Mesendoderm (in vitro differentiated cells): ENCODE data around the gene TMEM203.
A peak's percentile ranks its signal among the peaks of the same experiment; 100 is the strongest.

Experiments used
- DNase-seq: peaks from one replicate; pipeline ENCODE4 v3.0.0; 2013
- H2AK5ac ChIP-seq: 2 replicates; pipeline ENCODE4 v1.6.1; 2013; ENCODE audit warnings: low read length, inconsistent platforms
- H2BK120ac ChIP-seq: 2 replicates; pipeline ENCODE4 v1.6.1; 2013; ENCODE audit warnings: low read depth, mild to moderate bottlenecking, low read length, moderate library complexity, mixed read lengths
- H2BK15ac ChIP-seq: replicated peaks from 2 replicates; pipeline ENCODE4 v1.6.1; 2013; ENCODE audit warnings: low read depth, mild to moderate bottlenecking, moderate library complexity
- H2BK5ac ChIP-seq: 2 replicates; pipeline ENCODE4 v1.6.1; 2013; ENCODE audit warnings: low read length, inconsistent platforms
- H3K18ac ChIP-seq: 2 replicates; pipeline ENCODE4 v1.6.1; 2013; ENCODE audit warnings: mild to moderate bottlenecking, low read length, mixed read lengths
- H3K23ac ChIP-seq: one replicate; pipeline ENCODE4 v1.6.1; 2013; ENCODE audit warnings: low read length
- H3K27ac ChIP-seq: 2 replicates; pipeline ENCODE4 v1.5.1; 2013; ENCODE audit warnings: low read depth, mild to moderate bottlenecking, inconsistent platforms, low read length, moderate library complexity
- H3K27me3 ChIP-seq: 2 replicates; pipeline ENCODE4 v1.6.1; 2013; ENCODE audit warnings: low read length, control low read depth, mild to moderate bottlenecking, inconsistent platforms; ENCODE audit not compliant: insufficient read depth, poor library complexity
- H3K36me3 ChIP-seq: 2 replicates; pipeline ENCODE4 v1.6.1; 2013; ENCODE audit warnings: low read length, inconsistent platforms; ENCODE audit not compliant: control insufficient read depth, insufficient read depth
- H3K4ac ChIP-seq: one replicate; pipeline ENCODE4 v1.6.1; 2013; ENCODE audit warnings: low read depth, mild to moderate bottlenecking, low read length, moderate library complexity
- H3K4me1 ChIP-seq: 2 replicates; pipeline ENCODE4 v1.6.1; 2013; ENCODE audit warnings: low read depth, low read length, inconsistent platforms; ENCODE audit not compliant: control insufficient read depth
- H3K4me2 ChIP-seq: 2 replicates; pipeline ENCODE4 v1.6.1; 2013; ENCODE audit warnings: low read length
- H3K4me3 ChIP-seq: 2 replicates; pipeline ENCODE4 v1.5.1; 2013; ENCODE audit warnings: mild to moderate bottlenecking, low read length
- H3K56ac ChIP-seq: one replicate; pipeline ENCODE4 v1.6.1; 2013; ENCODE audit warnings: low read length
- H3K79me1 ChIP-seq: 2 replicates; pipeline ENCODE4 v1.6.1; 2013; ENCODE audit warnings: low read length, inconsistent platforms
- H3K79me2 ChIP-seq: 2 replicates; pipeline ENCODE4 v1.6.1; 2013; ENCODE audit warnings: mild to moderate bottlenecking, low read length; ENCODE audit not compliant: control insufficient read depth, insufficient read depth
- H3K9ac ChIP-seq: 2 replicates; pipeline ENCODE4 v1.6.1; 2013; ENCODE audit warnings: low read length, inconsistent platforms
- H4K5ac ChIP-seq: one replicate; pipeline ENCODE4 v1.6.1; 2013; ENCODE audit warnings: low read length
- H4K8ac ChIP-seq: one replicate; pipeline ENCODE4 v1.6.1; 2013; ENCODE audit warnings: low read depth, mild to moderate bottlenecking, control low read depth, low read length, moderate library complexity
- WGBS: extraction: QIAGEN DNeasy Blood & Tissue Kit; methylation state at CpG from one replicate; pipeline ENCODE4 v1.1.7; 2013; ENCODE audit warnings: low lambda C conversion rate, missing lambda C conversion rate; ENCODE audit not compliant: insufficient coverage; ENCODE audit errors: extremely low coverage; 5-methylcytosine and 5-hydroxymethylcytosine counted together

Gene TMEM203

DNA sequence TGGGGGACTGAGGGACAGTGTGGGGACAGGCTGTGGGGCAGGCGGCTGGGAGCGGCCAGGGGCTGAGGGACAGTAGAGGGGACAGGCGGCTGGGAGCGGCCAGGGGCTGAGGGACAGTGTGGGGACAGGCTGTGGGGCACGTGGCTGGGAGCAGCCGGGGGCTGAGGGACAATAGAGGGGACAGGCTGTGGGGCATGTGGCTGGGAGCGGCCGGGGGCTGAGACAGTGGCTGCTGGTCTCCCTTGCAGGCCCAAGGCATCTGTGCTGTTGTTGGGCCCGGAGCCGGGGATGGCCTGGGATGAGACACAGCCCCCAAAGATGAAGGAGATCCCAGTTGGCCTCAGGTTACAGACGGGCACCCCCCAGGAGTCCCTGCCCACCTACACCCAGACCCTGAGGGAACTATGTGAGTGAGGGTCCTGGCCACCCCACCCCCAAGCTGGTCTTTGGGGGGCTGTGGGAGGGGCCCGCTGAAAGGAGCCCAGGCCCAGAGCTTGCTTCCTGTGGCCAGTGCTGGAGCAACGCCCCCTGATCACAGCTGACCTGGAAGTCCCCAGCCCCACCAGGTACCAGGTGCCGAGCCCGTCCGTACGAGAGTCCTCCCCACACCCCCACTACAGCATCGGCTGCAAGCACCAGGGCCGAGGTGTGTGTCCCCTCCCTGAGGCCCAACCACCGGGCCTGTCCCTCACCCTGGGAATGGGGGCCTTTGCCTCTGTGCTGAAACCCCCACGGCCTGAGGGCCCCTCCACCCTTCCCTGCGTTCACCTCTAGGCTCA is 46.2 kb upstream of the TMEM203 start:
- Histone ChIP-seq H3K23ac (no peak overlapping the region), H4K8ac (no peak overlapping the region), H2BK5ac (no peak overlapping the region), H3K4me3 (no peak overlapping the region), H3K56ac (peak overlapping the region; percentile 67), H3K27me3 (no peaks in the 10 kb centered on the region), H3K4ac (no peak overlapping the region), H3K4me1 (peaks cover 9% of the 10 kb centered on the region), H3K27ac (no peak overlapping the region), H3K36me3 (no peaks in the 10 kb centered on the region), H2AK5ac (peak overlapping the region; percentile 96), H3K79me2 (peaks cover 13% of the 10 kb centered on the region), H2BK15ac (no peak overlapping the region), H2BK120ac (no peak overlapping the region), H3K9ac (peak overlapping the region; percentile 38), H3K79me1 (peaks cover 6% of the 10 kb centered on the region), H3K18ac (no peak overlapping the region), H3K4me2 (no peak overlapping the region), H4K5ac (no peak overlapping the region)
- DNase-seq, result no peak
- no CpG with 5 or more reads among the region's 22 CpGs for WGBS

DNA sequence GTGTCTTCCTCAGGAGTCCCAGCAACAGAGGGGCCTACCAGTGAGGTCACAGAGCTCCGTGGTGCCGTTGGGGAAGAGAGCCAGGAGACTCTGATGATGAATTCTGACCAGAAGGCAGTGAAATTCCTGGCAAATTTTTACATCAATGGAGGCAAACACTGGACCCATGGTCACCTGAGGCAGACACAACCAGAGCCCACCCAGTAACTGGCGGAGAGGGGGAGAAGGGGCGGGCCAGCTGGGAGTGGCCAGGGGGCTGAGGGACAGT is 45.7 kb upstream of the TMEM203 start, which contains the start of gene STPG3:
Gene STPG3 (plus strand): TSS at position 93 of the 268 bp plus-strand sequence. CDS start 1 bp downstream, at position 94.
- H3K79me2 ChIP-seq, result peaks cover 8% of the 10 kb centered on the region
- peak within 1 kb of the TSS; percentile 74 for H3K56ac ChIP-seq
- no peaks in the 10 kb centered on the region for H3K27me3 ChIP-seq
- peaks cover 9% of the 10 kb centered on the region for H3K4me1 ChIP-seq
- H3K4ac ChIP-seq, result no peak within 1 kb of the TSS
- no peak within 1 kb of the TSS for H2BK15ac ChIP-seq
- H3K27ac ChIP-seq, result no peak within 1 kb of the TSS
- H3K18ac ChIP-seq, result no peak within 1 kb of the TSS
- peaks cover 2% of the 10 kb centered on the region for H3K79me1 ChIP-seq
- no peak within 1 kb of the TSS for H3K4me2 ChIP-seq
- no CpG with 5 or more reads among the region's 4 CpGs for WGBS
- no peak within 1 kb of the TSS for H2BK120ac ChIP-seq
- H2BK5ac ChIP-seq, result no peak within 1 kb of the TSS
- peak within 1 kb of the TSS; percentile 38 for H3K9ac ChIP-seq
- no peak within 1 kb of the TSS for H4K8ac ChIP-seq
- peak within 1 kb of the TSS; percentile 96 for H2AK5ac ChIP-seq
- H4K5ac ChIP-seq, result no peak within 1 kb of the TSS
- peak within 1 kb of the TSS; percentile 89 for H3K23ac ChIP-seq
- H3K36me3 ChIP-seq, result no peaks in the 10 kb centered on the region
- no peak for DNase-seq
- no peak within 1 kb of the TSS for H3K4me3 ChIP-seq

DNA sequence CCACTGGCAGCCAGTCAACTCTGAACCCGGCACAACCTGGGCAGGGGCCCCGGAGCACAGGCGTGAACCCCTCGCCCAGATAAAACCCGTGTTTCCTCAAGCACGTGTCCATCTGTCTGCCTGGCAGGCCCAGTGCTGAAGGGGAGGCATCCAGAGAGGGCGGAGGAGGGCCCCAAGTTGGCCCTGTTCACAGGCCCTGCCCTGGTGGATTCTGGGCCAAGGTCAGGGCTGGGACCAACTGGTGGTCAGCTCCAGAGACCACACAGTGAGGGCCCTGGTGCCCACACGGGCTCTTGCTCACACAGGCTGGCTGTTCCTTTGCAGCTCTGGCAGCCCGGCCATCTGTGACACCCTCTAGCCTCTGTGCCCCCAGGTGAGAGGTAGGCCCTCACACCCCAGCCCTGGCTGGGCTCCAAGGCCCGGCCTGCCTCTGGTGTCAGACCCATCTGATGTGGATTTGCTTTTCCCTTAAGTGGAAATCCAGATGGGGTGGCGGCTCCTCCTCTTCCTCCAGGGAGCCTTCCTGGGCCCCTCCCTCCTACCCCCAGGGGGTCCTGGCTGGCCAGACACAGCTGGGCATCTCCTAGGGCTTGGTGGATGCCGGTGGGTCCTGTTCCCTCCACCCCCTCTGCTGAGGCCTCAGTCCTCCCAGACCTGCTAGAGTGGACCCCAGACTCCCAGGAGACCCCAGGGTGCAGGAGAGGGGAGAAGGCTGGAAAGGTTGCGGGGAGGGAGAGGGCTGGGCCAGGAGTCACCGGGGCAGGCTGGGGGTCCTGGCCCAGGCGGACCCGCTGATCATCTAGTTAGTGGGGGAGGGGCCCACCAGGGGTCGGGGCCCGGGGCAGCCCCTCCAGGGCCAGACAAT is 45.1 kb upstream of the TMEM203 start:
- Histone ChIP-seq H4K5ac (no peak overlapping the region), H3K4ac (no peak overlapping the region), H3K56ac (peak overlapping the region; percentile 74), H3K18ac (no peak overlapping the region), H3K4me2 (no peak overlapping the region), H3K27ac (no peak overlapping the region), H3K27me3 (no peaks in the 10 kb centered on the region), H2AK5ac (no peak overlapping the region), H3K4me3 (no peak overlapping the region), H3K36me3 (no peaks in the 10 kb centered on the region), H4K8ac (no peak overlapping the region), H2BK15ac (no peak overlapping the region), H2BK5ac (no peak overlapping the region), H3K9ac (no peak overlapping the region), H3K23ac (peak overlapping the region; percentile 89), H3K4me1 (peaks cover 9% of the 10 kb centered on the region), H3K79me2 (peaks cover 2% of the 10 kb centered on the region), H2BK120ac (no peak overlapping the region), H3K79me1 (no peaks in the 10 kb centered on the region)
- WGBS, result no CpG with 5 or more reads among the region's 18 CpGs
- peak; percentile 72 for DNase-seq

DNA sequence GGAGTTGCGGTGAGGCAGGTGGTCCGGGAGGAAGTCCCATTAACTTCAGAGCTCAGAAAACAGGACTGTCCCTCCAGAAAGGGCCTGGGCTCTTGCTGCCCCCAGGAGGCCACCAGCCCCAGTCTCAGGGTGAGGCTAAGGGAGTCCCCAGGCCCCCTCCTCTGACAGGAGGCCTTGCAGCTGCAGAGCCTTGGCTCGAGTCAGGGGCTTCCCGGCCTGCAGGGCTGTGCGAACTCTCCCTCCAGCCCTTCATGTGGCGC is 42.4 kb upstream of the TMEM203 start:
- no peak overlapping the region for H3K4ac ChIP-seq
- no peak overlapping the region for H3K9ac ChIP-seq
- H3K79me2 ChIP-seq, result peaks cover 2% of the 10 kb centered on the region
- no peak overlapping the region for H3K4me2 ChIP-seq
- no peak overlapping the region for H3K4me3 ChIP-seq
- DNase-seq, result no peak
- H3K79me1 ChIP-seq, result no peaks in the 10 kb centered on the region
- H2BK5ac ChIP-seq, result no peak overlapping the region
- no peak overlapping the region for H3K18ac ChIP-seq
- no peak overlapping the region for H2AK5ac ChIP-seq
- no peak overlapping the region for H3K27ac ChIP-seq
- no peak overlapping the region for H2BK15ac ChIP-seq
- H3K4me1 ChIP-seq, result peaks cover 21% of the 10 kb centered on the region
- no peak overlapping the region for H4K8ac ChIP-seq
- no peak overlapping the region for H2BK120ac ChIP-seq
- H3K56ac ChIP-seq, result peak overlapping the region; percentile 11
- WGBS, result no CpG with 5 or more reads among the region's 6 CpGs
- H3K23ac ChIP-seq, result no peak overlapping the region
- no peaks in the 10 kb centered on the region for H3K27me3 ChIP-seq
- no peaks in the 10 kb centered on the region for H3K36me3 ChIP-seq
- H4K5ac ChIP-seq, result no peak overlapping the region

DNA sequence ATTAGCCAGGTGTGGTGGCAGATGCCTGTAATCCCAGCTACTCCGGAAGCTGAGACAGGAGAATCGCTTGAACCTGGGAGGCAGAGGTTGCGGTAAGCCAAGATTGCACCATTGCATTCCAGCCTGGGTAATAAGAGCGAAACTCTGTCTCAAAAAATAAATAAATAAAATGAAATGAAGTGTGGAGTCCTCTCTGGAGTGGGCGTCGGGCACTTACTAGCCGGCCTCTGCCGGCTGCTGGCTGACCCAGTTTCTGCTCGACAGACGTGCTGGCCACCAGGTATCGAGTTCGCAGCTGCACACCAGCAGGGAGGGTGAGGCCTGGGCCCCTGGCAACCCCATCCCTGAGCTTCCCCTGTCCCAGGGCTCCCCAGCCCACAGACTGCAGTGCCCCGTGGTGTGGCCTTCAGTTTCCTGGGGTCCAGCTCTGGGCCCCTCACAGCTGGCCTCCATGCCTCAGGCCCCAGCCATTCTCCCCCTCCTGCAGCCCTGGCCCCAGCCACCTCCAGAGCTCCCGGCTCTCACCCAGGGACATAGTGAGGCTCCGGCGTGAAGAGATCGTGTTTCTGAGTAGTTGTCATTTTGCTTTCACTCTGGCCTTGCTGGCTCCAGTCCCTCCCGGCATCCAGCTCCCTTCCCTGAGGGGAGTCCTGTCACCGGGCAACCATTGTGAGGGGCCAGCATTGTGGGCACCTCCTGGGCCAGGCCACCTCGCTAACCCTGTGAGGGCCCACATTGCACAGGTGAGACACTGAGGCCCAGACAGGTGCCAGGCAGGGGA is 41.9 kb upstream of the TMEM203 start:
- Histone ChIP-seq H3K27me3 (no peaks in the 10 kb centered on the region), H3K4ac (no peak overlapping the region), H2BK5ac (no peak overlapping the region), H3K79me2 (peaks cover 7% of the 10 kb centered on the region), H3K4me2 (no peak overlapping the region), H3K23ac (no peak overlapping the region), H3K27ac (no peak overlapping the region), H2BK120ac (no peak overlapping the region), H3K4me1 (peaks cover 21% of the 10 kb centered on the region), H3K4me3 (no peak overlapping the region), H3K36me3 (peaks cover 4% of the 10 kb centered on the region), H3K79me1 (peaks cover 3% of the 10 kb centered on the region), H2AK5ac (no peak overlapping the region), H4K5ac (no peak overlapping the region), H3K18ac (no peak overlapping the region), H3K9ac (no peak overlapping the region), H2BK15ac (no peak overlapping the region), H3K56ac (peak overlapping the region; percentile 39), H4K8ac (no peak overlapping the region)
- no peak for DNase-seq
- no CpG with 5 or more reads among the region's 20 CpGs for WGBS
